ENCODE data around the gene ONECUT3. TPM values are rescaled to one million over a fixed set of nuclear protein-coding genes. Genes with fewer than 3 reads are reported as not detected.

Gene ONECUT3
- total and polyA plus RNA-seq, 9 of the 15 experiments (the other 6 are each of a cell fraction or from before 2014, with no cell fraction given), result not detected

GRCh38 chr19:1818549-1819195, 65.4 kb downstream of the ONECUT3 start:
- Histone ChIP-seq H3K4me3 (no peak overlapping the region), H2AFZ (ENCODE audit: low read depth, low read length) (no peak overlapping the region), H3K4me1 (replicated peaks in 1 of 2; ENCODE audit: control insufficient read depth in 2 of 2, insufficient read depth in 2 of 2, low read length in 2 of 2) (peaks cover 2 to 45% of the 10 kb centered on the region in 2 experiments; a peak in 2 of 5 replicates), H3K9ac (ENCODE audit: insufficient read depth in 1 of 2, low read depth in 2 of 2, low read length in 2 of 2) (no peak overlapping the region; a peak in 1 of 4 replicates), H3K27ac (ENCODE audit: extremely low read depth, low read depth, low read length) (no peak overlapping the region), H3K79me2 (ENCODE audit: control insufficient read depth, insufficient read depth, low read length) (peaks cover 9% of the 10 kb centered on the region), H3K27me3 (ENCODE audit: control insufficient read depth in 2 of 2, insufficient read depth in 2 of 2, low read length in 2 of 2) (no peaks in the 10 kb centered on the region), H3K9me1 (ENCODE audit: control insufficient read depth, insufficient read depth, low read length) (no peaks in the 10 kb centered on the region), H3K4me2 (ENCODE audit: insufficient read depth, low read length) (no peak overlapping the region), H4K20me1 (replicated peaks; ENCODE audit: control insufficient read depth, insufficient read depth, low read length) (no peaks in the 10 kb centered on the region), H3K36me3 (ENCODE audit: control insufficient read depth, insufficient read depth, low read length) (peaks cover 86% of the 10 kb centered on the region; the same call in 2 of the 3 replicates), H3K9me3 (replicated peaks; ENCODE audit: control insufficient read depth, insufficient read depth, low read depth, low read length) (no peaks in the 10 kb centered on the region)
- no peak for FAIRE-seq
- in situ Hi-C loops (cut with MboI) (no loop called here), intact Hi-C loops (cut with micrococcal nuclease) (no loop called here)
- no peak for ATAC-seq
- TF ChIP-seq POLR2G (IDR thresholded peaks at IDR 0.05; ENCODE audit: low read depth, low read length) (peak; percentile 63; the same call in 1 of the 2 replicates), RBM22 (IDR thresholded peaks at IDR 0.05; ENCODE audit: low read depth, low read length, poor library complexity, severe bottlenecking) (peak; percentile 71), BRD4 (IDR thresholded peaks at IDR 0.05) (no peak), RBFOX2 (IDR thresholded peaks at IDR 0.05; ENCODE audit: low read depth, low read length) (peak; percentile 39)
- WGBS (ENCODE audit: insufficient coverage, low coverage, missing lambda C conversion rate), result 94% methylated on average over 19 of the region's 33 CpGs
- ChIA-PET CTCF (ENCODE audit: low intra/inter-chr PET ratio) (no interaction called here), POLR2A (interaction anchor here (0.5 to 1.1 kb wide), 4 partner anchors 7 to 177 kb away, joined by 3 read pairs; no protein-coding TSS in a partner anchor)
- DNase-seq (ENCODE audit: extremely low read depth in 1 of 4, low spot score in 3 of 4), result no peak
- no TSS peak for BruUV-seq (replicated peaks)
